ENCODE results near the gene CAVIN4.
A peak's percentile ranks its signal among the peaks of the same experiment; 100 is the strongest.

Gene CAVIN4

DNA sequence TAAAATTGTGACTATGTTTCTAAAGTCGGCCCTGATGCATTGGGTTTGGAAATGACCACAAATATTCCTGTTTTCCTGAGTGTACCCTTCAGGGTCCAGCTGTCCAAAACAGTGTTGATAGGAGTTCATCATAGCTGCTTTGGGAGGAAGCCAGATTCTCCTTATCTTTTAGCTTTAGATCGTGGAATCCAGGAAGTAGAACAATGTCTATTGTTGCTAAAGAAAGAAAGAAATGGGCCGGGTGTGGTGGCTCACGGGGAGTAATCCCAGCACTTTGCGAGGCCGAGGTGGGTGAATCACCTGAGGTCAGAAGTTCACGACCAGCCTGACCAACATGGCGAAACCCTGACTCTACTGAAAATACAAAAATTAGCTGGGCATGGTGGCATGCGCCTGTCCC is 9.5 kb downstream of the CAVIN4 start:
- no peak overlapping the region for H3K27ac ChIP-seq (ENCODE audit: low read depth in 2 of 2, low read length in 2 of 2)
- H3K9ac ChIP-seq (ENCODE audit: low read depth in 1 of 2, low read length in 2 of 2), result no peak overlapping the region

DNA sequence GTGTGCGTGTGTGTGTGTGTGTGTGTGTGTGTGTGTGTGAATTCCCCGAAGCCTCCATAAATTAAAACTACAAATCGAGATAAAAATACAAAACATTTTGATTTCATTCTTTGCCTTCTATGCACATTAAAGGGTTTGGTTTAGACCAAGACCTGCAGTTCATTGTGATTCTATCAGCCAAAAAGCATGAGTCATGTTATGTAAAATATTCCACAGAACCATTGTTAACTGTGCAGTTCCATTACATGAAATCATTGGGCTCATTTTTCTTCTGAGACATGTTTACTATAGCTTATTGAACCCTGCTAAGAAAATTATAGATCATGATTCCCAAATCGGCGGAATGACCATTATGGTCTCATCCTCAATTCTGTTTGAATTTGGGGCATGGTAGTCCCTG is 11.7 kb downstream of the CAVIN4 start:
- no peaks in the 10 kb centered on the region for H3K4me1 ChIP-seq (ENCODE audit: control insufficient read depth in 2 of 2, insufficient read depth in 2 of 2, low read length in 2 of 2)
- H3K36me3 ChIP-seq (ENCODE audit: control insufficient read depth in 2 of 2, insufficient read depth in 2 of 2, low read length in 2 of 2), result no peaks in the 10 kb centered on the region
- no peak overlapping the region for H3K4me3 ChIP-seq (ENCODE audit: low read length in 2 of 2)
- H3K27ac ChIP-seq (ENCODE audit: low read depth in 2 of 2, low read length in 2 of 2), result no peak overlapping the region
- H3K27me3 ChIP-seq (ENCODE audit: control insufficient read depth in 2 of 2, insufficient read depth in 2 of 2, low read length in 2 of 2), result no peaks in the 10 kb centered on the region
- H3K9ac ChIP-seq (ENCODE audit: low read depth in 1 of 2, low read length in 2 of 2), result no peak overlapping the region
- no peaks in the 10 kb centered on the region for H3K9me3 ChIP-seq (ENCODE audit: control insufficient read depth in 2 of 2, low read length in 2 of 2)

More for the DNA sequence above, 9.5 kb downstream of the CAVIN4 start:
- Histone ChIP-seq H3K27me3 (ENCODE audit: control insufficient read depth in 2 of 2, insufficient read depth in 2 of 2, low read length in 2 of 2) (no peaks in the 10 kb centered on the region), H3K9me3 (ENCODE audit: control insufficient read depth in 2 of 2, low read length in 2 of 2) (no peaks in the 10 kb centered on the region), H3K4me3 (ENCODE audit: low read length in 2 of 2) (no peak overlapping the region), H3K4me1 (ENCODE audit: control insufficient read depth in 2 of 2, insufficient read depth in 2 of 2, low read length in 2 of 2) (no peaks in the 10 kb centered on the region), H3K36me3 (ENCODE audit: control insufficient read depth in 2 of 2, insufficient read depth in 2 of 2, low read length in 2 of 2) (no peaks in the 10 kb centered on the region)

DNA sequence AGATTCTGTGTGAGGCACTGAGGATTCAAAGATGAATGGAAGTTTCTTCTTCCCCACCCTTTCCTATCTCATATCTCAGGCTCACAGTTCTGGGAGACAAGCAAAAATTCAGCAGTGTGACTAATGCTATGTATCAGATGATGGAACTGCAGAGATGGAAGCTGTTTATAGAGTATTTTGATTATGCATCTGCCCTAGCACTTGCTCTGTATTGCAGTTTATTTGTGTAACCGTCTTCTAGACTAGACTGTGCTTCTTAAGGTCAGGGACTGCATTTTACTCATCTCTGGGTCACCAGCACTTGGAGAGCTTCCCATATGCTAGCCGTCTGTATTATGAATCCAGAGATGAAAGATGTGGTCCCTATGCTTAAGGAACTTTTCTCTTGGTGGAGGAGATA is 12.6 kb downstream of the CAVIN4 start:
- no peaks in the 10 kb centered on the region for H3K4me1 ChIP-seq (ENCODE audit: control insufficient read depth in 2 of 2, insufficient read depth in 2 of 2, low read length in 2 of 2)
- no peak overlapping the region for H3K27ac ChIP-seq (ENCODE audit: low read depth in 2 of 2, low read length in 2 of 2)
- no peak overlapping the region for H3K9ac ChIP-seq (ENCODE audit: low read depth in 1 of 2, low read length in 2 of 2)
- H3K36me3 ChIP-seq (ENCODE audit: control insufficient read depth in 2 of 2, insufficient read depth in 2 of 2, low read length in 2 of 2), result no peaks in the 10 kb centered on the region
- H3K27me3 ChIP-seq (ENCODE audit: control insufficient read depth in 2 of 2, insufficient read depth in 2 of 2, low read length in 2 of 2), result no peaks in the 10 kb centered on the region
- H3K9me3 ChIP-seq (ENCODE audit: control insufficient read depth in 2 of 2, low read length in 2 of 2), result no peaks in the 10 kb centered on the region
- H3K4me3 ChIP-seq (ENCODE audit: low read length in 2 of 2), result no peak overlapping the region

GRCh38 chr9:100591139-100591538 is 13.3 kb downstream of the CAVIN4 start:
- Histone ChIP-seq H3K27me3 (ENCODE audit: control insufficient read depth in 2 of 2, insufficient read depth in 2 of 2, low read length in 2 of 2) (no peaks in the 10 kb centered on the region), H3K4me3 (ENCODE audit: low read length in 2 of 2) (no peak overlapping the region), H3K9me3 (ENCODE audit: control insufficient read depth in 2 of 2, low read length in 2 of 2) (no peaks in the 10 kb centered on the region), H3K4me1 (ENCODE audit: control insufficient read depth in 2 of 2, insufficient read depth in 2 of 2, low read length in 2 of 2) (no peaks in the 10 kb centered on the region), H3K9ac (ENCODE audit: low read depth in 1 of 2, low read length in 2 of 2) (no peak overlapping the region), H3K27ac (ENCODE audit: low read depth in 2 of 2, low read length in 2 of 2) (no peak overlapping the region), H3K36me3 (ENCODE audit: control insufficient read depth in 2 of 2, insufficient read depth in 2 of 2, low read length in 2 of 2) (no peaks in the 10 kb centered on the region)

DNA sequence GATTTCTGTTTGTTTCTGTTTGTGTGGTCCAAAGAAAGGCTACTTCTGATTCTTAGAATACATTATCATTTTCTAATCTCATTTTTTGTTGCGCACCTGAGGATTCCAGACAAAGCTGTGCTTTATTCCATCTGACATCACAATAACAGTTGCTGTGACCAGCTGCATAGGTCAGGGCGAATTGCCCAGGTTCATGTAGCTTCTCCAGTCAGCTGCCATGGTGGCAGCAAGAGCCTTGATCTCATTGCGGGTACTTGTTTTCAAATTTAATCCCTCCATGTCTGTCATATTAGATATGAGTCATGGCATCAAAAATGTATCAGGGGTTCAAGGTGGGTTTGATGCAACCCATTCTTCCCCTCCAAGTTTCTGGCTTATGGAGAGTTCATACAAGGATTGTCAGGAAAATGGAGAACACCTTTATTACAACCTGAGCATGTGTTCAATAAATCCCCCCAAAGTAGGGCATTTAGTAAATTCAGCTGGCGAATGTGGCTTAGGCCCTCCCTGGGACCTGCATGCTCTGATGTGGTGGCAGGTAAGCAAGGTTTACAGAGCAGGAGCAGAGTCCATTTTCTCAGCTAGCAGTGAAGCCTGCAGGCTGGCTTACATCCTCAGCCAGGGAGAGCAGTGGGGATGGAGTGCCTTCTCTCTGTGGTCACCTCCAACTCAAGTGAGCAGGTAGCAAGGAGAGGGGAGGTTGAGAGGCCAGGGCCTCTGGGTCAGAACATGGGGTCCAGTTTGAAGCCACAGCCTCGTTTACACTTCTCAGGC is 13.9 kb downstream of the CAVIN4 start:
- no peak overlapping the region for H3K9ac ChIP-seq (ENCODE audit: low read depth in 1 of 2, low read length in 2 of 2)
- no peak overlapping the region for H3K27ac ChIP-seq (ENCODE audit: low read depth in 2 of 2, low read length in 2 of 2)
- H3K4me1 ChIP-seq (ENCODE audit: control insufficient read depth in 2 of 2, insufficient read depth in 2 of 2, low read length in 2 of 2), result no peaks in the 10 kb centered on the region
- H3K4me3 ChIP-seq (ENCODE audit: low read length in 2 of 2), result no peak overlapping the region
- no peaks in the 10 kb centered on the region for H3K36me3 ChIP-seq (ENCODE audit: control insufficient read depth in 2 of 2, insufficient read depth in 2 of 2, low read length in 2 of 2)
- H3K9me3 ChIP-seq (ENCODE audit: control insufficient read depth in 2 of 2, low read length in 2 of 2), result no peaks in the 10 kb centered on the region
- H3K27me3 ChIP-seq (ENCODE audit: control insufficient read depth in 2 of 2, insufficient read depth in 2 of 2, low read length in 2 of 2), result no peaks in the 10 kb centered on the region

- Histone ChIP-seq H3K27ac (ENCODE audit: low read depth in 2 of 2, low read length in 2 of 2) (no peak overlapping the region), H3K9ac (ENCODE audit: low read depth in 1 of 2, low read length in 2 of 2) (no peak overlapping the region), H3K27me3 (ENCODE audit: control insufficient read depth in 2 of 2, insufficient read depth in 2 of 2, low read length in 2 of 2) (no peaks in the 10 kb centered on the region), H3K9me3 (ENCODE audit: control insufficient read depth in 2 of 2, low read length in 2 of 2) (no peaks in the 10 kb centered on the region), H3K4me1 (ENCODE audit: control insufficient read depth in 2 of 2, insufficient read depth in 2 of 2, low read length in 2 of 2) (peaks cover 3 to 11% of the 10 kb centered on the region in 2 donors), H3K36me3 (ENCODE audit: control insufficient read depth in 2 of 2, insufficient read depth in 2 of 2, low read length in 2 of 2) (no peaks in the 10 kb centered on the region), H3K4me3 (ENCODE audit: low read length in 2 of 2) (no peak overlapping the region)
Observed at GRCh38 chr9:100595391-100596199, 17.7 kb downstream of the CAVIN4 start.

- no peak overlapping the region for H3K9ac ChIP-seq (ENCODE audit: low read depth in 1 of 2, low read length in 2 of 2)
- peaks cover 3 to 11% of the 10 kb centered on the region in 2 donors for H3K4me1 ChIP-seq (ENCODE audit: control insufficient read depth in 2 of 2, insufficient read depth in 2 of 2, low read length in 2 of 2)
- no peaks in the 10 kb centered on the region for H3K36me3 ChIP-seq (ENCODE audit: control insufficient read depth in 2 of 2, insufficient read depth in 2 of 2, low read length in 2 of 2)
- no peaks in the 10 kb centered on the region for H3K9me3 ChIP-seq (ENCODE audit: control insufficient read depth in 2 of 2, low read length in 2 of 2)
- H3K4me3 ChIP-seq (ENCODE audit: low read length in 2 of 2), result no peak overlapping the region
- no peak overlapping the region for H3K27ac ChIP-seq (ENCODE audit: low read depth in 2 of 2, low read length in 2 of 2)
- H3K27me3 ChIP-seq (ENCODE audit: control insufficient read depth in 2 of 2, insufficient read depth in 2 of 2, low read length in 2 of 2), result no peaks in the 10 kb centered on the region
Observed at GRCh38 chr9:100597236-100597635, 19.4 kb downstream of the CAVIN4 start.

GRCh38 chr9:100598641-100599145 is 20.8 kb downstream of the CAVIN4 start:
- H3K36me3 ChIP-seq (ENCODE audit: control insufficient read depth in 2 of 2, insufficient read depth in 2 of 2, low read length in 2 of 2), result no peaks in the 10 kb centered on the region
- no peaks in the 10 kb centered on the region for H3K27me3 ChIP-seq (ENCODE audit: control insufficient read depth in 2 of 2, insufficient read depth in 2 of 2, low read length in 2 of 2)
- peaks cover 3 to 11% of the 10 kb centered on the region in 2 donors for H3K4me1 ChIP-seq (ENCODE audit: control insufficient read depth in 2 of 2, insufficient read depth in 2 of 2, low read length in 2 of 2)
- peak overlapping the region; percentile 49 to 73 for H3K4me3 ChIP-seq (ENCODE audit: low read length in 2 of 2)
- peak overlapping the region in 1 of 2 donors; percentile 18 for H3K9ac ChIP-seq (ENCODE audit: low read depth in 1 of 2, low read length in 2 of 2)
- H3K9me3 ChIP-seq (ENCODE audit: control insufficient read depth in 2 of 2, low read length in 2 of 2), result no peaks in the 10 kb centered on the region
- peak overlapping the region in 1 of 2 donors; percentile 11 for H3K27ac ChIP-seq (ENCODE audit: low read depth in 2 of 2, low read length in 2 of 2)

- Histone ChIP-seq H3K27ac (ENCODE audit: low read depth in 2 of 2, low read length in 2 of 2) (no peak overlapping the region), H3K9me3 (ENCODE audit: control insufficient read depth in 2 of 2, low read length in 2 of 2) (no peaks in the 10 kb centered on the region), H3K9ac (ENCODE audit: low read depth in 1 of 2, low read length in 2 of 2) (no peak overlapping the region), H3K36me3 (ENCODE audit: control insufficient read depth in 2 of 2, insufficient read depth in 2 of 2, low read length in 2 of 2) (no peaks in the 10 kb centered on the region), H3K27me3 (ENCODE audit: control insufficient read depth in 2 of 2, insufficient read depth in 2 of 2, low read length in 2 of 2) (no peaks in the 10 kb centered on the region), H3K4me1 (ENCODE audit: control insufficient read depth in 2 of 2, insufficient read depth in 2 of 2, low read length in 2 of 2) (peaks cover 3 to 11% of the 10 kb centered on the region in 2 donors), H3K4me3 (ENCODE audit: low read length in 2 of 2) (no peak overlapping the region)
Observed at GRCh38 chr9:100600521-100601079, 22.7 kb downstream of the CAVIN4 start.

DNA sequence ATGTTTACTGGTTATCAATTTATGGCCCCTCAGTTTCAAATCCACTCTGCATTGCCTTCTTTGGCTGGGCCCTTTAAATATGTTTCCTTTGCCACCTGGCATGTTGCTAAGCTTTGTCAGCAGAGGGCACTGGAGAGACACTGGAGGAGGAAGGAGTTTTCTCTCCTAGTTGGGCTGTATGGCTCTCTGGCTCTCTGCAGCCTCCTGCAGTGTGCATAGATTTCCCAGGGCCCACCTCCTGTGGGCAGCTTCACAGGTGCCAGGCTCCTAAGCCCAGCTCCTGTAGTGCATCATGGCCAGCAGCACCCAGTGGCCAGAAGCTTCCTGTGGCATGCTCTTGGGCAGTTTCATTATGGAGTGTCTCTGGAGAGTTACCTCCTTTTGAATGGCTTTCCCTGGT is 23.3 kb downstream of the CAVIN4 start:
- Histone ChIP-seq H3K27ac (ENCODE audit: low read depth in 2 of 2, low read length in 2 of 2) (no peak overlapping the region), H3K4me3 (ENCODE audit: low read length in 2 of 2) (no peak overlapping the region), H3K9me3 (ENCODE audit: control insufficient read depth in 2 of 2, low read length in 2 of 2) (no peaks in the 10 kb centered on the region), H3K27me3 (ENCODE audit: control insufficient read depth in 2 of 2, insufficient read depth in 2 of 2, low read length in 2 of 2) (no peaks in the 10 kb centered on the region), H3K9ac (ENCODE audit: low read depth in 1 of 2, low read length in 2 of 2) (no peak overlapping the region), H3K4me1 (ENCODE audit: control insufficient read depth in 2 of 2, insufficient read depth in 2 of 2, low read length in 2 of 2) (peaks cover 3 to 11% of the 10 kb centered on the region in 2 donors), H3K36me3 (ENCODE audit: control insufficient read depth in 2 of 2, insufficient read depth in 2 of 2, low read length in 2 of 2) (no peaks in the 10 kb centered on the region)

All from mucosa of rectum (tissue), 2 donors.